ENCODE data around the gene SHROOM4. TPM values are rescaled to one million over a fixed set of nuclear protein-coding genes. Genes with fewer than 3 reads are reported as not detected.

Gene SHROOM4
- total RNA-seq, 1 experiment from 2014 or later, result 2.1 TPM

GRCh38 chrX:50697691-50698090, 116.3 kb downstream of the SHROOM4 start:
- TF ChIP-seq CTCF (conservative IDR thresholded peaks at IDR 0.05), result no peak
- Histone ChIP-seq H2AFZ (ENCODE audit: low read length) (no peak overlapping the region), H4K20me1 (ENCODE audit: control insufficient read depth, insufficient read depth, insufficient read length) (no peaks in the 10 kb centered on the region), H2BK15ac (ENCODE audit: low read depth, low read length) (no peak overlapping the region), H2BK5ac (ENCODE audit: insufficient read length, low read length) (no peak overlapping the region), H3K79me1 (ENCODE audit: insufficient read depth, low read depth, low read length, poor library complexity, severe bottlenecking) (no peaks in the 10 kb centered on the region), H2BK20ac (ENCODE audit: low read depth, low read length, poor library complexity, severe bottlenecking) (no peak overlapping the region), H3K4me1 (ENCODE audit: insufficient read depth, low read length) (peaks cover 27% of the 10 kb centered on the region), H2BK120ac (ENCODE audit: low read depth, low read length, poor library complexity, severe bottlenecking) (no peak overlapping the region), H3K27me3 (ENCODE audit: insufficient read depth, low read length) (no peaks in the 10 kb centered on the region), H3K18ac (ENCODE audit: insufficient read length, low read depth, low read length) (no peak overlapping the region), H3T11ph (ENCODE audit: low read length) (no peak overlapping the region), H4K91ac (ENCODE audit: insufficient read length, low read depth, low read length) (peak overlapping the region; percentile 69), H3K56ac (ENCODE audit: insufficient read length, low read depth, low read length) (no peak overlapping the region), H3K79me2 (ENCODE audit: insufficient read depth, low read length) (no peaks in the 10 kb centered on the region), H3K27ac (ENCODE audit: insufficient read length, low read depth, low read length) (peak overlapping the region; percentile 96), H2AK5ac (ENCODE audit: insufficient read length, low read length) (no peak overlapping the region), H3K4me2 (ENCODE audit: insufficient read depth, insufficient read length, low read length) (no peak overlapping the region), H3K23ac (ENCODE audit: insufficient read length, low read depth, low read length) (no peak overlapping the region), H3K4ac (ENCODE audit: low read depth, low read length) (no peak overlapping the region), H3K14ac (ENCODE audit: insufficient read depth, low read length) (no peak overlapping the region), H4K8ac (replicated peaks; ENCODE audit: insufficient read length, low read depth, low read length) (no peak overlapping the region), H3K9ac (ENCODE audit: extremely low read depth, insufficient read length, low read length) (no peak overlapping the region), H3K23me2 (ENCODE audit: insufficient read length, low read depth, low read length, poor library complexity, severe bottlenecking) (no peaks in the 10 kb centered on the region), H3K9me3 (ENCODE audit: control insufficient read depth, low read depth, low read length) (no peaks in the 10 kb centered on the region), H4K5ac (ENCODE audit: insufficient read length, low read depth, low read length) (no peak overlapping the region), H2BK12ac (ENCODE audit: insufficient read length, low read depth, low read length) (no peak overlapping the region)
- Mint-ChIP-seq H3K27ac (peak overlapping the region; percentile 67 to 91 (median 83); a peak in 5 of 7 replicates), H3K4me1 (peaks cover 46% of the 10 kb centered on the region in 2 experiments), H3K27me3 (ENCODE audit: low read depth) (no peaks in the 10 kb centered on the region), H3K4me3 (no peak overlapping the region), H3K36me3 (ENCODE audit: insufficient read depth in 1 of 3, low read depth in 3 of 3) (no peaks in the 10 kb centered on the region; a peak in 2 of 7 replicates), H3K9me3 (peaks cover 63 to 66% of the 10 kb centered on the region in 2 experiments)
- no peak for DNase-seq
- WGBS (ENCODE audit: extremely low coverage, insufficient read length, low lambda C conversion rate), result no CpG with 5 or more reads among the region's 2 CpGs
